RWPE2 (cell line): Measurements from ENCODE around the gene GMPPA.

Experiments used
- ATAC-seq: fragments of 200-7000 bp; cut with Tn5 transposase; 3 replicates; pipeline ENCODE4 v1.9.1; 2021; ENCODE audit warnings: low read depth
- DNase-seq: peaks from one replicate; pipeline ENCODE4 v3.0.0-alpha.2; 2020; ENCODE audit warnings: low spot score
- H3K27ac ChIP-seq: fragments of 450-650 bp; 2 replicates; pipeline ENCODE4 v1.5.1; 2017; ENCODE audit warnings: mild to moderate bottlenecking; ENCODE audit not compliant: poor library complexity, severe bottlenecking
- H3K27me3 ChIP-seq: fragments of 250-450 bp; sonication (Bioruptor Pico); 2 replicates; pipeline ENCODE4 v1.5.1; 2021; ENCODE audit warnings: mild to moderate bottlenecking, moderate library complexity; ENCODE audit not compliant: insufficient read depth, poor library complexity, severe bottlenecking
- H3K36me3 ChIP-seq: fragments of 250-450 bp; sonication (Bioruptor Pico); 2 replicates; pipeline ENCODE4 v1.5.1; 2020; ENCODE audit warnings: low read depth, mild to moderate bottlenecking, moderate library complexity
- H3K4me1 ChIP-seq: fragments of 250-450 bp; sonication (Bioruptor Pico); 2 replicates; pipeline ENCODE4 v1.5.1; 2021; ENCODE audit warnings: mild to moderate bottlenecking, moderate library complexity; ENCODE audit not compliant: insufficient read depth, poor library complexity, severe bottlenecking
- H3K4me3 ChIP-seq: fragments of 250-450 bp; sonication (Bioruptor Pico); 2 replicates; pipeline ENCODE4 v1.5.1; 2021; ENCODE audit warnings: mild to moderate bottlenecking, moderate library complexity; ENCODE audit not compliant: severe bottlenecking
- H3K9me3 ChIP-seq: fragments of 250-450 bp; sonication (Bioruptor Pico); 2 replicates; pipeline ENCODE4 v1.5.1; 2021; ENCODE audit warnings: mild to moderate bottlenecking, moderate library complexity; ENCODE audit not compliant: severe bottlenecking
- CTCF ChIP-seq: fragments of 450-650 bp; IDR thresholded peaks from one replicate; pipeline ENCODE4 v1.5.1; 2017; ENCODE audit warnings: mild to moderate bottlenecking, moderate library complexity; ENCODE audit not compliant: poor library complexity, severe bottlenecking

Gene GMPPA

GRCh38 chr2:219540784-219541504 is 42.3 kb downstream of the GMPPA start:
- no peak for ATAC-seq
- Histone ChIP-seq H3K27me3 (no peaks in the 10 kb centered on the region), H3K27ac (no peak overlapping the region), H3K9me3 (no peaks in the 10 kb centered on the region), H3K36me3 (peaks cover 27% of the 10 kb centered on the region), H3K4me3 (no peak overlapping the region), H3K4me1 (peaks cover 9% of the 10 kb centered on the region)
- no peak for TF ChIP-seq CTCF
- DNase-seq: no peak

DNA sequence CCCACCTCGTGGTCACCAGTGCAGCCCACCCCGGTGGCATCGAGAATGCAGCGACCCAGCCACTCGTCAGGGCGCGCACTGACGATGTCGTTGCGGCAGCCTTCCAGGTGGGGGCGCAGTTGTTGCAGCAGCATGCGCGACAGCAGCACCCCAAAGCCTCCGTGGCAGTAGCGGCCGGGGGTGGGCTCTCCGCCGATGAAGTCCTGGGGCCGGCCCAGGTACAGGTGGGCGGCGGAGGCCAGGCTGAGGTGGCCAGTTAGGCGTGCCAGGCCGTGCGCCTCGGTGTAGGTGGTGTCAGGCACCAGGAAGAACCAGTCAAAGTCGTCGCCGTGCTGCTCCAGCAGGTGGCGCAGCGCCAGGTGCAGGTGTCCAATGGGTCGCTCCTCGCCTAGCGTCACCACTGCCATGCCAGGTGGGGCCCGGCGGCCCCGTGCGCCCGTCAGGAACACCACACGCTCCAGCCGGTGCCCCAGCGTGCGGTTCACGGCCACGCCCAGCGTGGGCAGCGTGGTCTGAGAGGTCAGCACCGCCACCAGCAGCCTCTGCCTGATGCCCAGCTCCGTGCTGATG is 43.0 kb downstream of the GMPPA start:
- peak; percentile 98 for TF ChIP-seq CTCF
- H3K4me1 ChIP-seq: peaks cover 9% of the 10 kb centered on the region
- H3K9me3 ChIP-seq: no peaks in the 10 kb centered on the region
- no peaks in the 10 kb centered on the region for H3K27me3 ChIP-seq
- H3K36me3 ChIP-seq: peaks cover 27% of the 10 kb centered on the region
- peak overlapping the region; percentile 79 for H3K27ac ChIP-seq
- peak overlapping the region; percentile 80 for H3K4me3 ChIP-seq
- ATAC-seq (peak; percentile 37), DNase-seq (peak; percentile 89)

DNA sequence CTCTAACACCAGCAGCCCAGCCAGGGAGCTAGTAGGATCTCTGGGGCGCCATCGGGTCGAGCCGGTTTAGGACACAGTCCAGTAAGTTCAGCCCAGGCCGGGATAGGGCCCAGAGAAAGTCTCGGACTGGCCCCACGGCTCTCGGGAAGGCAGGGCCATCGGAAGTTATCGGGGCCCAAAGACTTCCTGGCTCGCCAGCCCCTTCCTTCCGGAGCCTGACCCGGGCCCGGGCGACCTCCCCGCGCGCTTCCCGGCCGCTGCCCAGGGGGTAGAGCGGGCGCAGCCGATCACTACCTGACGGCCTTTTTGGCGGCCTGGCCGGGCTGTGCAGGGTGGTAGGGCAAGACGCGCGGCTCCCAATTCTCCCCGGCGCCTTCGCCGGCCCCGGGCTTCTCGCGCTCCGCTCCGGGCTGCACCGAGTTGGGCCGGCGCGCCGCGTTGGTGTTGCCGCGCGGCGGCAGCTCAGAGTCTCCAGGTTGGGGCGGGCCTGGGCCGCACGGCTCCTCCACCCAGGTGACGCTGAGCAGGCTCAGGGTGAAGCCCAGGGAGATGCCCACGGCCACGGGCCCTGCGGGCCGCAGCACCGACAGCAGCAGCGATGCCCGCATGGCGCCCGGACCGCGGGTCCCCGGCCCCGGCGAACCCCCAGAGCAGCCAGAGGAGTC is 44.4 kb downstream of the GMPPA start:
- no peak for DNase-seq
- no peaks in the 10 kb centered on the region for H3K27me3 ChIP-seq
- peak overlapping the region; percentile 79 for H3K27ac ChIP-seq
- H3K9me3 ChIP-seq: no peaks in the 10 kb centered on the region
- no peak for TF ChIP-seq CTCF
- ATAC-seq: peak; percentile 56
- peaks cover 27% of the 10 kb centered on the region for H3K36me3 ChIP-seq
- H3K4me1 ChIP-seq: peaks cover 6% of the 10 kb centered on the region
- H3K4me3 ChIP-seq: peak overlapping the region; percentile 80

GRCh38 chr2:219543596-219544358 is 45.1 kb downstream of the GMPPA start, which contains the start of the genes CHPF and TMEM198:
TSS of gene CHPF (minus strand) at chr2:219543809. CDS start at chr2:219543538, 271 bp downstream.
TSS of gene TMEM198 (plus strand) at chr2:219544028. CDS start at chr2:219544728, 700 bp downstream.
- H3K27ac ChIP-seq: peak within 1 kb of the TSS; percentile 79
- TF ChIP-seq CTCF: no peak
- DNase-seq (peak; percentile 99), ATAC-seq (peak; percentile 72)
- H3K4me3 ChIP-seq: peak within 1 kb of the TSS; percentile 80
- peaks cover 26% of the 10 kb centered on the region for H3K36me3 ChIP-seq
- H3K27me3 ChIP-seq: no peaks in the 10 kb centered on the region
- H3K9me3 ChIP-seq: no peaks in the 10 kb centered on the region
- H3K4me1 ChIP-seq: no peaks in the 10 kb centered on the region
